ENCODE data around the gene PCOLCE2. TPM values are rescaled to one million over a fixed set of nuclear protein-coding genes. Genes with fewer than 3 reads are reported as not detected.
A peak's percentile ranks its signal among the peaks of the same experiment; 100 is the strongest.

PCOLCE2 gene
- total and polyA plus RNA-seq, 8 donors = 0.23 to 2.5 (median 0.66) TPM

- no peak for TF ChIP-seq CTCF (IDR thresholded peaks at IDR 0.05)
- ATAC-seq (no peak), FAIRE-seq (no peak), DNase-seq (no peak)
- H3K9me3 ChIP-seq = no peaks in the 10 kb centered on the region
- H3K27ac ChIP-seq = no peak overlapping the region
- no peaks in the 10 kb centered on the region for H3K27me3 ChIP-seq
- intact Hi-C loops (cut with DNase I) = no loop called here
- no peaks in the 10 kb centered on the region for H3K4me1 ChIP-seq
- no peak overlapping the region for H3K4me3 ChIP-seq
- H3K36me3 ChIP-seq = no peaks in the 10 kb centered on the region
- WGBS, 2 donors = 32 to 43% methylated on average over 1 of the region's 1 CpG
Observed at GRCh38 chr3:142907996-142908395, 19.1 kb upstream of the PCOLCE2 start.

GRCh38 chr3:142904639-142905436 is 16.0 kb upstream of the PCOLCE2 start:
- intact Hi-C loops (cut with DNase I) = no loop called here
- no peaks in the 10 kb centered on the region for H3K4me1 ChIP-seq
- H3K27me3 ChIP-seq = no peaks in the 10 kb centered on the region
- no peak for TF ChIP-seq CTCF (IDR thresholded peaks at IDR 0.05)
- FAIRE-seq (no peak), ATAC-seq (peak in 3 of 4 donors; percentile 29 to 47 (median 46)), DNase-seq (no peak)
- 65% methylated on average over 11 of the region's 11 CpGs for WGBS, 2 donors
- H3K4me3 ChIP-seq = no peak overlapping the region
- no peak overlapping the region for H3K27ac ChIP-seq
- no peaks in the 10 kb centered on the region for H3K9me3 ChIP-seq
- no peaks in the 10 kb centered on the region for H3K36me3 ChIP-seq

GRCh38 chr3:142902356-142902755 is 13.5 kb upstream of the PCOLCE2 start:
- intact Hi-C loops (cut with DNase I) = no loop called here
- 84 to 90% methylated on average over 2 of the region's 2 CpGs for WGBS, 2 donors
- Histone ChIP-seq H3K4me1 (no peaks in the 10 kb centered on the region), H3K27me3 (no peaks in the 10 kb centered on the region), H3K27ac (no peak overlapping the region), H3K9me3 (no peaks in the 10 kb centered on the region), H3K36me3 (no peaks in the 10 kb centered on the region), H3K4me3 (no peak overlapping the region)
- FAIRE-seq = no peak
- no peak for ATAC-seq
- no peak for TF ChIP-seq CTCF (IDR thresholded peaks at IDR 0.05)
- no peak for DNase-seq

- Histone ChIP-seq H3K9me3 (no peaks in the 10 kb centered on the region), H3K27me3 (no peaks in the 10 kb centered on the region), H3K36me3 (no peaks in the 10 kb centered on the region), H3K4me3 (no peak overlapping the region), H3K4me1 (no peaks in the 10 kb centered on the region), H3K27ac (no peak overlapping the region)
- DNase-seq = no peak
- ATAC-seq = no peak
- 80 to 82% methylated on average over 3 of the region's 3 CpGs for WGBS, 2 donors
- FAIRE-seq = no peak
- intact Hi-C loops (cut with DNase I) = no loop called here
- no peak for TF ChIP-seq CTCF (IDR thresholded peaks at IDR 0.05)
Observed at GRCh38 chr3:142898346-142899213, 9.7 kb upstream of the PCOLCE2 start.
